ENCODE data around the gene WFDC10B.
"Not testable (repeated sequence)": the region's sequence is repeated elsewhere in the genome, so short reads cannot be mapped to it uniquely, and the experiment has no call there.

Gene WFDC10B

DNA sequence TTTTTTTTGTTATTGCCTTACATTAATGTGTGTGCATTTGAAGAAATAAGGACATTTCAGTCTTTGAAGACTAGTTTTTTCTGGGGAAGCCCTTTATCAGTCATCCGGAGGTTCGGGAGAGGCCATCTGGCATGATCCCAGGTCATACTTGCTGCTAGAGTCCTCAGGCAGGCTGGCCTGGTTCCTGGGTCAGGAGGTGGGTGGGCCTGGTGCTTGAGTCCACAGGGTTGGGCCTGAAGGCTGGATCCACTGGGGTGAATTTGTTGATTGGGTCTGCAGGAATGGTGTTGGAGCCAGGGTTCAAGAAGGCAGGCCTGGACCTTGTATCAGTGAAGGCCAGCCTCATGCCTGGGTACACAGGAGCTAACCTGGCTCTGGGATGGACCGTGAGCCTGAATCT lies 57.9 kb downstream of the WFDC10B start:
- DNase-seq: no peak

DNA sequence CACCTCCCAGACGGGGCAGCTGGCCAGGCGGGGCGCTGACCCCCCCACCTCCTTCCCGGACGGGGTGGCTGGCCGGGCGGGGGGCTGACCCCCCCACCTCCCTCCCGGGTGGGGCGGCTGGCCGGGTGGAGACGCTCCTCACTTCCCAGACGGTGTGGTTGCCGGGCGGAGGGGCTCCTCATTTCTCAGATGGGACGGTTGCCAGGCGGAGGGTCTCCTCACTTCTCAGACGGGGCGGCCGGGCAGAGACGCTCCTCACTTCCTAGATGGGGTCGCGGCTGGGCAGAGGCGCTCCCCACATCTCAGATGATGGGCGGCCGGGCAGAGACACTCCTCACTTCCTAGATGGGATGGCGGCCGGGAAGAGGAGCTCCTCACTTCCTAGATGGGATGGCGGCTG lies 59.0 kb downstream of the WFDC10B start:
- not testable (repeated sequence) for DNase-seq

DNA sequence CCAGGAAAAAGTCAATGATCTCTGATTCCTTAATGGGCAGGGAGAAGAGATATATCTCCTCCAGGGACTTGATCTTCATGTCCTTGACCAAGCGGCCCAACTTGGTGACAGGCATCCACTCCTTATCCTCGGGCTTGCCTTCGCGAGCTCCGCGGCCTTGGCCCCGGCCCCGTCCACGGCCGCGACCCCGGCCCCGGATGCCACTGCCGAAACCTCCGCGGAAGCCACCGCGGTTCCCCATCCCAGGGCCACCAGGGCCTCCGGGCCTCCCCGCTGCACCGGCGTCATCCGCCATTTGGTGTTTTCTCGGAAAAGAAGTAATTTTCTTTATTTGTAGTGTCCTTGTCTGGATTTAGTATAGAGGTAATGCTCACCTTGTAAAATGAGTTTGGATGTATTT lies 63.7 kb downstream of the WFDC10B start:
- DNase-seq: not testable (repeated sequence)

DNA sequence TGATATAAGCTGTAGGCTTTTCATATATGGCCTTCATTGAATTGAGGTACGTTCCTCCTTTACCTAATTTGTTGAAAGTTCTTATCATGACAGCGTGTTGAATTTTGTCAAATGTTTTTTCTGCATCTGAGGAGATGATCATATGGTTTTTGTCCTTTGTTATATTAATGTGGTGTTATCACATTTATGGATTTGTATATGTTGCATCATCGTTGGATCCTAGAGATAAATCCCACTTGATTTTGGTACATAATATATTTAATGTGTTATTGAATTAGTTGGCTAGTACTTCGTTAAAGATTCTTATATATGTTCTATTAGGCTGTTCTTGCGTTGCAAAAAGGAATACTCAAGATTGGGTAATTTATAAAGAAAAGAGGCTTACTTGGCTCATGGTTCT lies 65.1 kb downstream of the WFDC10B start:
- no peak for DNase-seq

DNA sequence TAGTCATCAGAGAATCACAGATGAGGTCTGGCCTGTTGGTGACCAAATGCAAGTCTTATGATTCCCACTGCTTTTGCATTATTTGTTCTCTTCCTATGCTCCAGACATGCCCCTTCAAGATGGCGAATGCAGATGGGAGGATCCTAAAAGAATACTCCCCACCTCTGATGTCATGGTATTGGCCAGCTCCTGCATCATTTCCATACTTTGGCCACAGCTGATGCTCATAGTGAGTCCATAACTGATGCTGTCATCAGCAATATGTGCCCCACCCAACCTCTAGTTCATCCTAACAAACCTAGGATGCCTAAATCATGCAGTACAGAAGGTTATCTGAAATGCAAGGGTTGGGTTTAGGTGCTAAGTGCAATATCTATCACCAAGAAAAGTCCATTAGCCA lies 68.3 kb downstream of the WFDC10B start:
- DNase-seq: no peak

Data from stimulated activated CD8-positive, alpha-beta memory T cell treated with anti-CD3 and anti-CD28 coated beads, Interleukin-4, amount 100 ng/mL, for 48 hours (primary cell).